Adrenal gland (tissue), 5 donors: Measurements from ENCODE around the gene IGF2BP2.

ENCODE experiments used
- CTCF ChIP-seq, 6 experiments: fragments of 450-650 bp in 4 of 6; fragments of 200-600 bp in 2 of 6; sonication (generic) in 1 of 6; IDR thresholded peaks; 1 replicate in 5 of 6; 2 replicates in 1 of 6; pipeline versions ENCODE4 v1.5.1 to v1.8.0; 2016 to 2021; ENCODE audit warnings: antibody characterized with exemption in 6 of 6, mild to moderate bottlenecking in 2 of 6, moderate library complexity in 1 of 6
- POLR2A ChIP-seq, 2 donors: fragments of 450-650 bp; IDR thresholded peaks; one replicate each; pipeline ENCODE4 v1.6.1; 2017; ENCODE audit warnings: antibody characterized with exemption in 2 of 2, mild to moderate bottlenecking in 2 of 2, moderate library complexity in 1 of 2
- donor health status: DM: no; HTN: no; CAD: no.

- no peak for TF ChIP-seq CTCF (IDR thresholded peaks at IDR 0.05)
- TF ChIP-seq POLR2A (IDR thresholded peaks at IDR 0.05): no peak
Measured at GRCh38 chr3:185857208-185857607, 32.4 kb upstream of the IGF2BP2 start.
